ENCODE data around the gene SRXN1.

SRXN1 gene

GRCh38 chr20:634148-634925 lies 18.7 kb downstream of the SRXN1 start:
- DNase-seq: no peak

- no peak for DNase-seq
Measured at GRCh38 chr20:631101-631500, 21.9 kb downstream of the SRXN1 start.

- no peak for DNase-seq
Measured at GRCh38 chr20:626579-626978, 26.4 kb downstream of the SRXN1 start.

- DNase-seq: no peak
Measured at GRCh38 chr20:625360-625932, 27.6 kb downstream of the SRXN1 start.

- DNase-seq: no peak
Measured at GRCh38 chr20:623704-624103, 29.3 kb downstream of the SRXN1 start.

GRCh38 chr20:623021-623420 lies 30.0 kb downstream of the SRXN1 start:
- DNase-seq: no peak

- no peak for DNase-seq
Measured at GRCh38 chr20:622161-622560, 30.8 kb downstream of the SRXN1 start.

GRCh38 chr20:621125-621756 lies 31.8 kb downstream of the SRXN1 start:
- no peak for DNase-seq

- DNase-seq: no peak
Measured at GRCh38 chr20:620246-620645, 32.8 kb downstream of the SRXN1 start.

- DNase-seq: no peak
Measured at GRCh38 chr20:618980-619379, 34.0 kb downstream of the SRXN1 start.

GRCh38 chr20:617934-618690 lies 34.9 kb downstream of the SRXN1 start:
- no peak for DNase-seq

- DNase-seq: no peak
Measured at GRCh38 chr20:615514-615913, 37.5 kb downstream of the SRXN1 start.

- no peak for DNase-seq
Measured at GRCh38 chr20:611843-612185, 41.2 kb downstream of the SRXN1 start.

- no peak for DNase-seq
Measured at GRCh38 chr20:611047-611842, 41.8 kb downstream of the SRXN1 start.

- DNase-seq: no peak
Measured at GRCh38 chr20:610130-611046, 42.6 kb downstream of the SRXN1 start, which contains the start of gene TCF15. TSS of gene TCF15 (minus strand) at chr20:610309. CDS start at chr20:610237, 72 bp downstream.

- no peak for DNase-seq
Measured at GRCh38 chr20:609371-609964, 43.5 kb downstream of the SRXN1 start.

- DNase-seq: no peak
Measured at GRCh38 chr20:608970-609369, 44.0 kb downstream of the SRXN1 start.

- no peak for DNase-seq
Measured at GRCh38 chr20:607476-607875, 45.5 kb downstream of the SRXN1 start.

- DNase-seq: no peak
Measured at GRCh38 chr20:605237-605636, 47.8 kb downstream of the SRXN1 start.

GRCh38 chr20:603116-603640 lies 49.8 kb downstream of the SRXN1 start:
- DNase-seq: no peak

All from activated T-cell treated with anti-CD3 and anti-CD28 coated beads for 4 hours (primary cell).